Kidney epithelial cell (primary cell): ENCODE data around the gene DEPDC1B. TPM values are rescaled to one million over a fixed set of nuclear protein-coding genes. Genes with fewer than 3 reads are reported as not detected.

Source experiments
- DNase-seq: peaks from one replicate; pipeline ENCODE4 v3.0.0-alpha.2; 2010; ENCODE audit warnings: low read depth
- H3K27me3 ChIP-seq: 2 replicates; pipeline ENCODE4 v1.6.0; 2011; ENCODE audit warnings: low read length; ENCODE audit not compliant: control insufficient read depth, insufficient read depth
- H3K36me3 ChIP-seq: 2 replicates; pipeline ENCODE4 v1.5.1; 2011; ENCODE audit warnings: low read length; ENCODE audit not compliant: control insufficient read depth, insufficient read depth
- H3K4me3 ChIP-seq: 2 replicates; pipeline ENCODE4 v1.5.1; 2011; ENCODE audit warnings: low read depth, mild to moderate bottlenecking, control low read depth, low read length
- CTCF ChIP-seq: IDR thresholded peaks from 2 replicates; pipeline ENCODE4 v1.5.1; 2011; ENCODE audit warnings: mild to moderate bottlenecking, moderate library complexity, low read length, control low read depth, inconsistent platforms; ENCODE audit not compliant: insufficient read depth, poor library complexity, severe bottlenecking
- total RNA-seq: library from RNA; depleted of rRNA; stranded (reverse); fragments of >200 nt; gene quantifications from 2 replicates; pipeline ENCODE4 v1.2.3, GENCODE V29; 2015

The DEPDC1B gene
- total RNA-seq, 1 donor from 2014 or later, result 10.6 TPM

- Histone ChIP-seq H3K4me3 (no peak overlapping the region), H3K36me3 (no peaks in the 10 kb centered on the region), H3K27me3 (no peaks in the 10 kb centered on the region)
- no peak for DNase-seq
- no peak for TF ChIP-seq CTCF
These were observed 4.0 kb upstream of the DEPDC1B start for GRCh38 chr5:60703944-60704343.

GRCh38 chr5:60701321-60701968 lies 1.5 kb upstream of the DEPDC1B start:
- peak; percentile 21 for DNase-seq
- H3K36me3 ChIP-seq, result no peaks in the 10 kb centered on the region
- TF ChIP-seq CTCF, result no peak
- no peaks in the 10 kb centered on the region for H3K27me3 ChIP-seq
- no peak overlapping the region for H3K4me3 ChIP-seq

DNA sequence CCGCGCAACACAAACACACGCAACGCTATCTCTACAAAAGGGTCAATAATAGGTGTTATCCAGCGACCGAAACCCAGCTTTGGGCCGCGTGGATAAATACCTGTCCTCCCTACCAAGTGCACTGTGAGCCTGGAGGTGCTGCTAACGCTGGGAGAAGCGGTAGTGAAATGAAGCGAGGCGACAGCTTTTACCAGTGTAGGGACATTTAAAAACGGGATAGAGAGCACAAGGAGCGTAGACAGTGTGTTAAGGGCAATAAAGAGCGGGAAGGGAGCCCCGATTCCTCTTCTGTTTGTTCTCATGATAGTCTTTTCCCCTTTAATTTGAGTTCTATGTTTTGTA lies 421 bp upstream of the DEPDC1B start:
- H3K36me3 ChIP-seq, result no peaks in the 10 kb centered on the region
- no peak for TF ChIP-seq CTCF
- H3K4me3 ChIP-seq, result peak overlapping the region; percentile 79
- no peaks in the 10 kb centered on the region for H3K27me3 ChIP-seq
- no peak for DNase-seq

- peak overlapping the region; percentile 79 for H3K4me3 ChIP-seq
- DNase-seq, result no peak
- H3K27me3 ChIP-seq, result no peaks in the 10 kb centered on the region
- no peak for TF ChIP-seq CTCF
- H3K36me3 ChIP-seq, result no peaks in the 10 kb centered on the region
These were observed 718 bp downstream of the DEPDC1B start for GRCh38 chr5:60699288-60699608.

- no peak for DNase-seq
- H3K27me3 ChIP-seq, result no peaks in the 10 kb centered on the region
- no peaks in the 10 kb centered on the region for H3K36me3 ChIP-seq
- no peak for TF ChIP-seq CTCF
- no peak overlapping the region for H3K4me3 ChIP-seq
These were observed 1.6 kb downstream of the DEPDC1B start for GRCh38 chr5:60698336-60698735.

DNA sequence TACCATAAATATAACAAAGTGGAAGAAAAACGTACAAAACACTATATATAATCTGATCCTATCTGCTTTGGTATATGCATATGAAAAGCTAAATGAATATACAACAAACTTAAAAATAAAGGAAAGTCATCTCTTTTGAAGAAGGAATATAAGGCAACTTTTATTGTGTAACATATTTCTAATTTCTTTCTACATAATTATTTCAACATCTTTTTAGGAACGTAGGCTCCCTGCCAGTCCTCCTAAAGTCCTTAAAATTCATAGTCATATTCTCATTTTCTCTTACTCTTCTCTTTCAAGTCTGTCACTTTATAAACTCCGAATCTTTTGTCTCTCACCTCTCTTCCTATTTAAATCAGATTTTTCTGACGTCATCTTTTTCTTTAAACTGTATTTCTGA lies 9.6 kb downstream of the DEPDC1B start:
- DNase-seq, result no peak
- Histone ChIP-seq H3K27me3 (no peaks in the 10 kb centered on the region), H3K36me3 (no peaks in the 10 kb centered on the region), H3K4me3 (no peak overlapping the region)
- TF ChIP-seq CTCF, result no peak
